Subcutaneous adipose tissue (tissue), 4 donors: ENCODE data around the gene RSRC1. TPM values are rescaled to one million over a fixed set of nuclear protein-coding genes. Genes with fewer than 3 reads are reported as not detected.

Experiments
- total RNA-seq, 4 donors: library from RNA; depleted of rRNA; stranded (reverse); fragments of >200 nt; gene quantifications; one replicate each; pipeline ENCODE4 v1.1.0, GENCODE V29; 2016
- TF ChIP-seq, protein P1 (sequence below): fragments of 450-650 bp; IDR thresholded peaks from one replicate; pipeline ENCODE4 v1.5.1; 2016; ENCODE audit warnings: low read depth, mild to moderate bottlenecking, control low read depth, antibody characterized with exemption, moderate library complexity

RSRC1 gene
- total RNA-seq, 4 donors from 2014 or later = 64.3 to 75.0 (median 68.4) TPM

DNA sequence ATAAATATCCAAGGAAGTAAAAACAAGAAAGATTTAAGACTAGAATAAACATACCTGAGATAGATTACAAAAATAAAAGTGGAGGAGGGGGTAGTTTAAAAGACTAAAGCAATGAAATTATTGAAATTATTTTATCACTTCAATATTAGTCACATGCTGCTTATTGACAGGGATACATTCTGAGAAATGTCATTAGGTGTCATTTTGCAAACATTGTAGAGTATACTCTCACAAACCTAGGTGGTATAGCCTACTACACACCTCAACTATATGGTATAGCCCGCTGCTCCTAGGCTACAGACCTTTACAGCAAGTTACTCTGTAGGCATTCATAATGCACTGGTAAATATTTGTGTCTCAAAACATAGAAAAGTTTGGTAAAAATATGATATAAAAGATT lies 384.0 kb downstream of the RSRC1 start:
- TF ChIP-seq, protein P1, sequence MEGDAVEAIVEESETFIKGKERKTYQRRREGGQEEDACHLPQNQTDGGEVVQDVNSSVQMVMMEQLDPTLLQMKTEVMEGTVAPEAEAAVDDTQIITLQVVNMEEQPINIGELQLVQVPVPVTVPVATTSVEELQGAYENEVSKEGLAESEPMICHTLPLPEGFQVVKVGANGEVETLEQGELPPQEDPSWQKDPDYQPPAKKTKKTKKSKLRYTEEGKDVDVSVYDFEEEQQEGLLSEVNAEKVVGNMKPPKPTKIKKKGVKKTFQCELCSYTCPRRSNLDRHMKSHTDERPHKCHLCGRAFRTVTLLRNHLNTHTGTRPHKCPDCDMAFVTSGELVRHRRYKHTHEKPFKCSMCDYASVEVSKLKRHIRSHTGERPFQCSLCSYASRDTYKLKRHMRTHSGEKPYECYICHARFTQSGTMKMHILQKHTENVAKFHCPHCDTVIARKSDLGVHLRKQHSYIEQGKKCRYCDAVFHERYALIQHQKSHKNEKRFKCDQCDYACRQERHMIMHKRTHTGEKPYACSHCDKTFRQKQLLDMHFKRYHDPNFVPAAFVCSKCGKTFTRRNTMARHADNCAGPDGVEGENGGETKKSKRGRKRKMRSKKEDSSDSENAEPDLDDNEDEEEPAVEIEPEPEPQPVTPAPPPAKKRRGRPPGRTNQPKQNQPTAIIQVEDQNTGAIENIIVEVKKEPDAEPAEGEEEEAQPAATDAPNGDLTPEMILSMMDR = no peak

DNA sequence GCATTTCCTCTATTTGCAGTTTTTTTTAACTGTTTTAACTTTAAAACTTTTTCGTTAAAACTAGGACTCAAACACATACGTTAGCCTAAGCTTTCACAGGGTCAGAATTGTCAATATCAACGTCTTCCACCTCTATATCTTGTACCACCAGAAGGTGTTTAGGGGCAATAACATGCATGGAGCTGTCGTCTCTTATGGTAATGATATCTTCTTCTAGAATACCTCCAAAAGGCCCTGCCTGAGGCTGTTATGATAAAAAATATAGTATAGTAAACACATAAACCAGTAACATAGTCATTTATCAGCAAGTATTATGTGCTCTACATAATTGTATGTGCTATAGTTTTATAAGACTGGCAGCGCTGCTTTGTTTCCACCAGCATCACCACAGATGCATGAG lies 384.8 kb downstream of the RSRC1 start:
- TF ChIP-seq, protein P1 = no peak

DNA sequence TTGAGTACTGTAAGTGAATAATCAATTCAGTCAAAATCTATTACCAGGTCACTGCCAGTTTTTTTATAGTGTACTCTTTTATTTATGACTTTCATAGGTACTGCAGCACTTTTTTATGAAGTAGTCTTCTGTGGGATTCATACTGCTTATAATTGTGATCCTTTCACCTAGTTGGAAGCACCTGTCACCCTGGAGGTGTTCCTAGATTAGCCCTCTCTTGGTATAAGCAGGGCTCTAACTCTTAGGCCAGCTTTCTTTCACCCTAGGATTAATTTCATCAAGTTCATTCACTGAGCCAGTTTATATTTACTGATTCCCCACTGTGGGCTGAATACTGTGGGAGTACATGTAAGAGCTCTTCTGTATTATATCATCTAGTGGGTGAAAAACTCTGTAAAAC lies 395.2 kb downstream of the RSRC1 start:
- TF ChIP-seq, protein P1 = no peak

DNA sequence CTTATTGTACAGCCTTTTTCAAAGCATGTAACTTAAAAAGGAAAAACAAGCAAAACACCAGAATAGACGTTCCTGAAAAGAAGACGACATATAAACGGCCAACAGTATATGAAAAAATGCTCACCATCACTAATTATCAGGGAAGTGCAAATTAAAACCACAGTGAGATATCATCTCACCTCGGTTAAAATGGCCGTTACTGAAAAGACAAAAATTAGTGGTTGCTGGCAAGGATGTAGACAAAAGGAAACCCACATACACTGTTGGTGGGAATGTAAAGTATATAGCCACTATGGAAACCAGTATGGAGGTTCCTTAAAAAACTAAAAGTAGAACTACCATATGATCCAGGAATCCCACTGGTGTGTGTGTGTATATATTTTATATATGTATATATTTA lies 396.6 kb downstream of the RSRC1 start:
- TF ChIP-seq, protein P1 = no peak

DNA sequence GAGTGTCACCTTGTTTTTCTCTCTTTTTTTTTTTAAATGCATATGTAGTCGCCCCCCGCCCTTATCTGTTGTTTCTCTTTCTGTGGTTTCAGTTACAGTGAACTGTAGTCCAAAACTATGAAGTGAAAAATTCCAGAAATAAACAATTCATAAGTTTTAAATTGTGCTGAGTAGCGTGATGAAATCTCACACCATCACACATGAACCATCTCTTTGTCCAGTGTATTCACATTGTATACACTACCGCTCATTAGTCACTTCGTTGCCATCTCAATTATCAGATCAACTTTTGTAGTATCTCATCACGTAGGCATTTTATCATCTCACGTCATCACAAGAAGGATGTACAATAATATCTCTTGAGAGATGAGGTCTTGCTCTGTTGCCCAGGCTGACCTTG lies 398.6 kb downstream of the RSRC1 start:
- TF ChIP-seq, protein P1 = no peak

DNA sequence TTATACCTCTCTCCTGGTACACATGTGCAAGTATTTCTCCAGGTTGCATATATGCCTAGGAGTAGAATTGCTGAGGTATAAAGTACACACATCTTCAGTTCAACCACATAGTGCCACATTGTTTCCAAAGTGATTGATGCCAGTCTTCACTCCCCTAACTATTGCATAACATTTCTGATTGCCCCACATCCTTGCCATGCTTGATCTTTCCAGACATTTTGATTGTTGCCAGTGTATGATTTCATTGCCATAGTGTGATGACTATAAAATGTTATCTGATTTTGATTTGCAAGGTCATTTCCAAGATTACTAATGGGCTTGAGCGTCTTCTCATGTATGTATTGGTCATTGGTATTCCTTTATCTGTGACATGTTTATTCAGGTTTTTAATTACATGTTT lies 400.0 kb downstream of the RSRC1 start:
- TF ChIP-seq, protein P1 = no peak

DNA sequence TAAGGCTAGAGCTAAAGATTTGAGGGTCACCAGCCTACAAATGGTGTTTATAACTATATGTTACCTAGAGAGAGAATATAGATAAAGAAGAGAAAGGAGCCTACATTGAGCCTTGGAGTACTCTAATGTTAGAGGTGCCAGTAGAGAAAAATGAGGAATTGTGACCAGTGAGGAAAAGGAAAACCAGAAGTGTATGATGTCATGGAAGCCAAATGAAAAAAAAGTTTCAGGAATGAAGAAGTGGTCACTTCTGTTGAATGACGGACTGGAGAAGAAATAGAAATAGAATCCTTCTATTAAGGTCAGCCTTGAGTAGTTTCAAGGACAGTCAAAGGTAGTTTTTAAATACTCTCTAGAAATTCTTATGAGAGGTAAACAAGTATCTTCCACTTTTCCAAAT lies 409.9 kb downstream of the RSRC1 start:
- TF ChIP-seq, protein P1 = no peak

DNA sequence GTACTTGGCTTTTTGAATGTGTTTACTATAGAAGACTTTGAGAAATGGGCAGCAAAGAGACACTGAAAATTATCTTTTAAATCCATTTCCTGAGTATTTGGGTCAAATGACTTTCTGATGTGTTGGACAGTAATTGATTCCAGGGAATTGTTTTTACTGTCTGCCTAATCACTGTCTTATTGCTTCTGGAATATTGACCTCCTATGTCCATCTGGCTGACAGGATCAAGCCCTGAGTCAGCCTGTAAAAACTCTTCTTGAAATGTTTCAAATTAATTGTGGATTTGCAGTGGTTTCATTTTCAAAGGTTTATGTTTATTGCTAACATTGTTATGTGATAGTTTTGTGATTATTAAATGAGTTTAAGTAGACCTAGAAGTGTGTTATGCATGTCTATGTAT lies 410.5 kb downstream of the RSRC1 start:
- TF ChIP-seq, protein P1 = no peak
